ENCODE results near the gene PRKCB.

DNA sequence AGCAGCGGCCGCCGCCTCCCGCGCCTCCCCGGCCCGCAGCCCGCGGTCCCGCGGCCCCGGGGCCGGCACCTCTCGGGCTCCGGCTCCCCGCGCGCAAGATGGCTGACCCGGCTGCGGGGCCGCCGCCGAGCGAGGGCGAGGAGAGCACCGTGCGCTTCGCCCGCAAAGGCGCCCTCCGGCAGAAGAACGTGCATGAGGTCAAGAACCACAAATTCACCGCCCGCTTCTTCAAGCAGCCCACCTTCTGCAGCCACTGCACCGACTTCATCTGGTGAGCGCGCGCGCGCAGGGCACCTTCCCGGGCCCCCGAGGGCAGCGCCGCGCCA lies 258 bp downstream of the PRKCB start:
- TF ChIP-seq CTCF (IDR thresholded peaks at IDR 0.05; ENCODE audit: low read depth, low read length) (no peak), EZH2phosphoT487 (IDR thresholded peaks at IDR 0.05; ENCODE audit: low read depth) (no peak)

Data from OCI-LY3 (cell line).